Progenitor cell of endocrine pancreas (in vitro differentiated cells): ENCODE results near the gene SPTBN1. TPM values are rescaled to one million over a fixed set of nuclear protein-coding genes. Genes with fewer than 3 reads are reported as not detected.
A peak's percentile ranks its signal among the peaks of the same experiment; 100 is the strongest.

Experiments used
- DNase-seq: peaks from one replicate; pipeline ENCODE4 v3.0.0; 2021; ENCODE audit warnings: low spot score; ENCODE audit not compliant: unreplicated experiment
- H3K27ac Mint-ChIP-seq: 2 replicates; pipeline ENCODE4 v1.8.0; 2021; ENCODE audit warnings: mild to moderate bottlenecking, moderate library complexity, mixed read lengths
- H3K27me3 Mint-ChIP-seq: 2 replicates; pipeline ENCODE4 v1.8.0; 2021; ENCODE audit warnings: mixed read lengths
- H3K36me3 Mint-ChIP-seq: 2 replicates; pipeline ENCODE4 v1.8.0; 2022; ENCODE audit warnings: mixed read lengths; ENCODE audit not compliant: insufficient read depth
- H3K4me1 Mint-ChIP-seq: 2 replicates; pipeline ENCODE4 v1.8.0; 2021; ENCODE audit warnings: low read depth, mixed read lengths
- H3K4me3 Mint-ChIP-seq: 2 replicates; pipeline ENCODE4 v1.8.0; 2021; ENCODE audit warnings: low read depth, mild to moderate bottlenecking, moderate library complexity, mixed read lengths
- H3K9me3 Mint-ChIP-seq: 2 replicates; pipeline ENCODE4 v1.8.0; 2021; ENCODE audit warnings: low read depth, mixed read lengths
- CTCF ChIP-seq: fragments of 200-600 bp; sonication (generic); IDR thresholded peaks from one replicate; pipeline ENCODE4 v1.5.0; 2021; ENCODE audit warnings: antibody characterized with exemption, mild to moderate bottlenecking; ENCODE audit not compliant: unreplicated experiment
- total RNA-seq: library from RNA; stranded (reverse); gene quantifications from 2 replicates; pipeline ENCODE4 v1.2.1, GENCODE V29; 2021

Gene SPTBN1
- total RNA-seq, 1 donor from 2014 or later: 287 TPM

DNA sequence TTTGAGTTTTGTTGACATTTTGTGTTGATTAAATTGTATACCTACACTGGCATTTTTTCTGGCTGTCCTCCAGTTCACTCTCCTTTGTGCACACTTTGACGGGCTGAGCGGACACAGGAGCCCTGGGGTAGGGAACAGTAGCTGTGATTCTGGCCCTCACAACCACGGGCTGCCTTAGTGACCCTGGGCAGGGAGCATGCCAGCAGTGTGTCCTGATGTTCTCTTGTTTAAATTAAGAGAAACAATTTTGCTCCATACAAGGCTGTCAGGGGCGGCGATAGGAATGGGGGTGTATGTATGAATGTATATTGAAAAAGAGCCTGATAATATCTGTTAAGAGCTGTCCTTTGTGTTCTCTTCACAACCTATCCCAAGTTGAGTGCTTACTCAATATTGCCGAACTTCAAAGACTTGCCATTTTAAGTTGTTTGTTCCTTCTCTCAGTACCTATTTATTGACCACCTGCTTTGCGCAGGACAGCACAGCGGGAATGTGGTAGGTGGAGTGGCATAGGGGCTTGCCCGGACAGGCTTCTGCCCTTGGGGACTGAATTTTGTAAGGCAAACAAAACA is 163.6 kb downstream of the SPTBN1 start:
- DNase-seq: no peak
- Mint-ChIP-seq H3K27me3 (no peaks in the 10 kb centered on the region), H3K4me1 (peaks cover 19% of the 10 kb centered on the region), H3K36me3 (peaks cover 53% of the 10 kb centered on the region), H3K4me3 (no peak overlapping the region), H3K27ac (peak overlapping the region; percentile 37), H3K9me3 (no peaks in the 10 kb centered on the region)
- TF ChIP-seq CTCF: no peak

DNA sequence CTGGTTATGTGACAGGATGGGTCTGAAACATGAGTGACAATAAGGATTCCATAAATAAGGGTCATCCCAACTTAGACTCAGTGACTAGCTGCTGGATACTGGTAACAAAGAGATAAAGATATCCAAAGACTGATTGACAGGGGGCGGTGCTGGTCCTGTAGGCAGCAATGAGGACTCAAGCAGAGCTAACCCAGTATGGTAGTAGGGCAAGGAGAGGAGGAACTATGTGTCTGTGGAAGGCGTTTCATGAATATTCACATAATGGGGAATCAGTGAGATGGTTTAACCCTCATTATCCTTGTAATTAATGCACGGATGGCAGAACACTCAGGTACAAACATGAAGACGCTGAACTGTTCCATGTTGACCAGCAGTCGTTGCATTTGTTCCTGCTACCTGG is 164.8 kb downstream of the SPTBN1 start:
- no peak for DNase-seq
- H3K36me3 Mint-ChIP-seq: peaks cover 54% of the 10 kb centered on the region
- peaks cover 19% of the 10 kb centered on the region for H3K4me1 Mint-ChIP-seq
- H3K9me3 Mint-ChIP-seq: no peaks in the 10 kb centered on the region
- H3K27ac Mint-ChIP-seq: peak overlapping the region; percentile 9
- no peaks in the 10 kb centered on the region for H3K27me3 Mint-ChIP-seq
- TF ChIP-seq CTCF: no peak
- no peak overlapping the region for H3K4me3 Mint-ChIP-seq

DNA sequence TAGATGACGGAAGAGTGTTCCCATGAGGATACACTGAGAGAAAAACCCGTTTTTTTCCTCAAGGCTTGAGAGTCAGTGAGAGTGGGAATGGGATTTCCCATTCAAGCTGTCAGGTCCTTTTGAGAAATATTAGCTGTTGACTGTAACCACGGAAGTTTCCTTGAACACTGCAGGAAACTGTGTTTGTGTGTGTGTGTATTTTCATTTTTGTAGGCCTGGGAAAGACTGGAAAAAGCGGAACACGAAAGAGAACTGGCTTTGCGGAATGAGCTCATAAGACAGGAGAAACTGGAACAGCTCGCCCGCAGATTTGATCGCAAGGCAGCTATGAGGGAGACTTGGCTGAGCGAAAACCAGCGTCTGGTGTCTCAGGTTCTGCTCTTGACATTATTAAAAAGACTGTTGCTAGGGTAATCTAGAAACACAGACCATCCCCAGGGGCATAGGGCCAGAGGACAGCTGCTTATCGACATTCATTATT is 168.5 kb downstream of the SPTBN1 start:
- H3K27me3 Mint-ChIP-seq: no peaks in the 10 kb centered on the region
- peaks cover 2% of the 10 kb centered on the region for H3K4me1 Mint-ChIP-seq
- H3K27ac Mint-ChIP-seq: no peak overlapping the region
- peaks cover 52% of the 10 kb centered on the region for H3K36me3 Mint-ChIP-seq
- no peaks in the 10 kb centered on the region for H3K9me3 Mint-ChIP-seq
- DNase-seq: no peak
- no peak overlapping the region for H3K4me3 Mint-ChIP-seq
- no peak for TF ChIP-seq CTCF

DNA sequence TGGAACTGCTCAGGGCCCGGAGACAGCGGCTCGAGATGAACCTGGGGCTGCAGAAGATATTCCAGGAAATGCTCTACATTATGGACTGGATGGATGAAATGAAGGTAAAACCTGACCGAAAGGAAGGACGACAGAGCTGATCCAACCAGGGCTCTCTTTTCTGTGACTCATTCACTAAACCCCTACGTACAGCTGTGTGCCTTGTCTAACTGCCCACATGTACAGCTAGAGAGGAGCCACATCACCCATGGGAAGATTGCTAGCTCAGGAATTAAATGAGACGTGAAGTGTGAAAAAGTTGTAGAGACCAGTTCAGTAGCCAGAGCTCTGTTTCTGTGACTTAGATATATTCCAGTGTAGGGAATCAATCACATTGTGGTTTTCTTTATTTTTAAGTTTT is 170.0 kb downstream of the SPTBN1 start:
- Mint-ChIP-seq H3K9me3 (no peaks in the 10 kb centered on the region), H3K27me3 (no peaks in the 10 kb centered on the region), H3K27ac (peak overlapping the region; percentile 70), H3K4me3 (no peak overlapping the region), H3K36me3 (peaks cover 51% of the 10 kb centered on the region), H3K4me1 (peaks cover 4% of the 10 kb centered on the region)
- TF ChIP-seq CTCF: no peak
- no peak for DNase-seq

DNA sequence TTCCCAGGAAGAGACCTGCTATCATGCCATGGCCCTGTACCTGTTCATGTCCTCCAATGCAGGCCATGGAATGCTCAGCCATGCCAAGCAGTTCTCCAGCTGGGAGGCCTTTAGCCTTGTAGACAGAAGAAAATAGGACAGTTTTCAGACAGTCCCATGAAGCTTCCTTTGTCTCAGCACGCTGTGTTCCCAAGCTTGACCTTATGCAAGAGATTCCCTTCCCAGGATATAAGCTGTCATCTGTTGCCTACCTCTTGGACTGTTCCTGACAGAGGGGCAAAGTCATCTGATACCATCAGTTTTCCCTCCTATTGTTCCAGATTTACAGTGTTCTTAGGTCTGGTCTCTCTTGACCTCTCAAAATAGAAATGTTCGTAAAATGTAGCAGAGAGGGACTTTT is 170.8 kb downstream of the SPTBN1 start:
- H3K4me3 Mint-ChIP-seq: no peak overlapping the region
- TF ChIP-seq CTCF: no peak
- H3K36me3 Mint-ChIP-seq: peaks cover 52% of the 10 kb centered on the region
- H3K9me3 Mint-ChIP-seq: no peaks in the 10 kb centered on the region
- peaks cover 4% of the 10 kb centered on the region for H3K4me1 Mint-ChIP-seq
- no peak for DNase-seq
- H3K27ac Mint-ChIP-seq: no peak overlapping the region
- H3K27me3 Mint-ChIP-seq: no peaks in the 10 kb centered on the region
